HepG2 (cell line): ENCODE results near the gene ONECUT2. TPM values are rescaled to one million over a fixed set of nuclear protein-coding genes. Genes with fewer than 3 reads are reported as not detected.

ENCODE experiments used
- ATAC-seq: fragments of 200-7000 bp; cut with Tn5 transposase; 3 replicates; pipeline ENCODE4 v1.9.1; 2020; ENCODE audit warnings: mild to moderate bottlenecking, moderate library complexity
- BruUV-seq: library from RNA; stranded (reverse); fragments of 400-500 nt; replicated peaks from 2 replicates; lab custom pipeline; 2021; lab: Mats Ljungman, UMichigan
- CTCF ChIA-PET: fragments of 300-600 bp; formaldehyde crosslinking; extraction: SDS; loops from one replicate; lab custom pipeline; 2021; ENCODE audit warnings: low total read pairs, inconsistent platforms, low intra/inter-chr PET ratio; lab: Yijun Ruan, JAX
- POLR2A ChIA-PET: fragments of 350-600 bp; sonication (Branson Sonifier 250); formaldehyde crosslinking; loops from one replicate; lab custom pipeline; 2020; ENCODE audit warnings: antibody characterized with exemption, inconsistent platforms; lab: Yijun Ruan, JAX
- DNase-seq: peaks from one replicate; pipeline ENCODE4 v3.0.0-alpha.2; 2015; ENCODE audit warnings: low spot score
- FAIRE-seq: peaks from 3 replicates; lab custom pipeline; 2011; peaks lifted over from hg19 to GRCh38; lab: Jason Lieb, UNC
- H2AFZ ChIP-seq: one replicate; pipeline ENCODE4 v1.6.1; 2011; ENCODE audit warnings: low read length, inconsistent platforms
- H3K27ac ChIP-seq: fragments of 300-600 bp; 3 replicates; pipeline ENCODE4 v1.8.0; 2011; ENCODE audit warnings: mixed run types, mild to moderate bottlenecking, mixed read lengths, low read length, inconsistent platforms; ENCODE audit not compliant: insufficient read depth; ENCODE audit errors: extremely low read length
- H3K27me3 ChIP-seq, 2 experiments: fragments of 200-600 bp in 1 of 2; 2 replicates in 1 of 2; 3 replicates in 1 of 2; pipeline versions ENCODE4 v1.6.0 to v1.8.0; 2011; ENCODE audit warnings: low read length in 2 of 2, mild to moderate bottlenecking in 2 of 2, moderate library complexity in 2 of 2, inconsistent platforms in 1 of 2; ENCODE audit not compliant: insufficient read depth in 2 of 2, control insufficient read depth in 1 of 2
- H3K36me3 ChIP-seq, 2 experiments: fragments of 200-600 bp in 1 of 2; replicated peaks in 1 of 2; 2 replicates in 1 of 2; 3 replicates in 1 of 2; pipeline versions ENCODE4 v1.5.1 to v1.8.0; 2011; ENCODE audit warnings: low read length in 2 of 2, inconsistent platforms in 1 of 2; ENCODE audit not compliant: insufficient read depth in 2 of 2, control insufficient read depth in 1 of 2
- H3K4me1 ChIP-seq: 2 replicates; pipeline ENCODE4 v1.5.1; 2012; ENCODE audit warnings: low read length, inconsistent platforms; ENCODE audit not compliant: insufficient read depth
- H3K4me2 ChIP-seq: 2 replicates; pipeline ENCODE4 v1.6.0; 2011; ENCODE audit warnings: low read depth, low read length, inconsistent platforms
- H3K4me3 ChIP-seq, 3 experiments: fragments of 200-600 bp in 1 of 3; sonication (generic), shearing (Covaris generic) in 1 of 3; replicated peaks in 1 of 3; 2 replicates each; pipeline ENCODE4 v1.5.1; 2011 to 2016; ENCODE audit warnings: low read length in 3 of 3, inconsistent platforms in 2 of 3, low read depth in 2 of 3, mild to moderate bottlenecking in 2 of 3, control low read depth in 1 of 3, mixed read lengths in 1 of 3; ENCODE audit not compliant: insufficient read depth in 1 of 3
- H3K79me2 ChIP-seq: one replicate; pipeline ENCODE4 v1.6.1; 2011; ENCODE audit warnings: low read length, inconsistent platforms; ENCODE audit not compliant: insufficient read depth
- H3K9ac ChIP-seq: 2 replicates; pipeline ENCODE4 v1.6.0; 2011; ENCODE audit warnings: mild to moderate bottlenecking, low read depth, low read length, inconsistent platforms; ENCODE audit not compliant: insufficient read depth
- H3K9me3 ChIP-seq: 2 replicates; pipeline ENCODE4 v1.5.1; 2012; ENCODE audit warnings: mild to moderate bottlenecking, low read length
- H4K20me1 ChIP-seq: 2 replicates; pipeline ENCODE4 v1.6.0; 2011; ENCODE audit warnings: inconsistent platforms, mild to moderate bottlenecking, low read length, moderate library complexity; ENCODE audit not compliant: insufficient read depth
- ADNP ChIP-seq: sonication (generic); formaldehyde crosslinking; IDR thresholded peaks from 2 replicates; pipeline ENCODE4 v1.4.0; 2020; ENCODE audit warnings: missing genetic modification reagents
- ATM ChIP-seq: fragments of 450-650 bp; IDR thresholded peaks from 2 replicates; pipeline ENCODE4 v1.7.1; 2017; ENCODE audit warnings: mild to moderate bottlenecking, borderline replicate concordance
- BHLHE40 ChIP-seq: IDR thresholded peaks from 2 replicates; pipeline ENCODE4 v1.6.1; 2011; ENCODE audit warnings: low read length, improper control_type of control experiment
- CEBPB ChIP-seq: IDR thresholded peaks from 2 replicates; pipeline ENCODE4 v1.6.1; 2011; ENCODE audit warnings: low read depth, low read length, improper control_type of control experiment, borderline replicate concordance
- DMAP1 ChIP-seq: IDR thresholded peaks from 2 replicates; pipeline ENCODE4 v1.6.1; 2016
- FOXJ3 ChIP-seq: sonication (generic); formaldehyde crosslinking; IDR thresholded peaks from 2 replicates; pipeline ENCODE4 v1.4.0; 2020; ENCODE audit warnings: missing genetic modification reagents, mild to moderate bottlenecking, borderline replicate concordance
- HNF4A ChIP-seq: sonication (generic); formaldehyde crosslinking; IDR thresholded peaks from 2 replicates; pipeline ENCODE4 v1.4.0; 2020; ENCODE audit warnings: missing genetic modification reagents
- HNF4G ChIP-seq, 2 experiments: sonication (generic) in 1 of 2; formaldehyde crosslinking in 1 of 2; IDR thresholded peaks; 2 replicates each; pipeline versions ENCODE4 v1.4.0 to v1.6.1; 2011 to 2020; ENCODE audit warnings: borderline replicate concordance in 2 of 2, low read depth in 2 of 2, mild to moderate bottlenecking in 2 of 2, low read length in 1 of 2, missing genetic modification reagents in 1 of 2, moderate library complexity in 1 of 2
- KAT8 ChIP-seq: IDR thresholded peaks from 2 replicates; pipeline ENCODE4 v1.6.1; 2016; ENCODE audit warnings: missing genetic modification reagents, missing compliant biosample characterization
- PRPF4 ChIP-seq: fragments of 200-400 bp; formaldehyde crosslinking; IDR thresholded peaks from 2 replicates; pipeline ENCODE4 v1.6.1; 2016; ENCODE audit warnings: low read length, low read depth; ENCODE audit not compliant: poor library complexity, severe bottlenecking
- RARA ChIP-seq: IDR thresholded peaks from 2 replicates; pipeline ENCODE4 v1.6.1; 2016; ENCODE audit warnings: missing genetic modification reagents, missing compliant biosample characterization
- SETDB1 ChIP-seq: sonication (generic); formaldehyde crosslinking; IDR thresholded peaks from 2 replicates; pipeline ENCODE4 v1.5.1; 2020; ENCODE audit warnings: missing genetic modification reagents, mild to moderate bottlenecking, borderline replicate concordance
- ZC3H13 ChIP-seq: sonication (generic); formaldehyde crosslinking; IDR thresholded peaks from 2 replicates; pipeline ENCODE4 v1.8.1; 2023; ENCODE audit warnings: mild to moderate bottlenecking, missing genetic modification reagents, moderate library complexity
- ZFY ChIP-seq: sonication (generic); formaldehyde crosslinking; IDR thresholded peaks from 2 replicates; pipeline ENCODE4 v1.4.0; 2020; ENCODE audit warnings: missing genetic modification reagents
- ZNF264 ChIP-seq: sonication (generic); formaldehyde crosslinking; IDR thresholded peaks from 2 replicates; pipeline ENCODE4 v1.4.0; 2020; ENCODE audit warnings: missing genetic modification reagents
- ZNF75D ChIP-seq: sonication (generic); formaldehyde crosslinking; IDR thresholded peaks from 2 replicates; pipeline ENCODE4 v1.8.1; 2023; ENCODE audit warnings: missing genetic modification reagents, mild to moderate bottlenecking, borderline replicate concordance
- in situ Hi-C: cut with HindIII; loops from 2 replicates; pipeline ENCODE4 v1.10.0; 2017; ENCODE audit warnings: low pct_unique_long_range_greater_than_20kb; ENCODE audit not compliant: extremely low pct_ligation_motif_present
- intact Hi-C: fragments of 100-400 bp; cut with micrococcal nuclease; formaldehyde crosslinking; loops from one replicate; pipeline ENCODE4 v1.10.0; 2022; ENCODE audit not compliant: unreplicated experiment
- polyA plus RNA-seq, 8 experiments: library from polyadenylated mRNA; depleted of rRNA in 3 of 8; stranded (reverse) in 7 of 8; unstranded in 1 of 8; fragments of >200 nt; fragmentation: Illumina TruSeq in 4 of 8; extraction: Trizol in 4 of 8; gene quantifications; 2 replicates each; pipeline versions ENCODE4 v1.2.1 to v1.2.3, GENCODE V29; 2011 to 2016; ENCODE audit warnings: low read depth in 4 of 8, missing spikeins in 1 of 8, mixed read lengths in 1 of 8; ENCODE audit not compliant: insufficient read depth in 1 of 8
- total RNA-seq, 5 experiments: library from RNA; depleted of rRNA; stranded (reverse); fragments of >200 nt; fragmentation: Illumina TruSeq; extraction: Trizol; gene quantifications; 2 replicates each; pipeline ENCODE4 v1.2.3, GENCODE V29; 2016; ENCODE audit warnings: low read depth in 1 of 5
- TF ChIP-seq, protein P1 (sequence below): sonication (generic); formaldehyde crosslinking; IDR thresholded peaks from 2 replicates; pipeline ENCODE4 v1.5.1; 2020; ENCODE audit warnings: mild to moderate bottlenecking, missing genetic modification reagents, borderline replicate concordance

The ONECUT2 gene
- total and polyA plus RNA-seq, 2 of the 13 experiments (the other 11 are each of a cell fraction or from before 2014, with no cell fraction given) = 3.0 to 3.2 TPM

DNA sequence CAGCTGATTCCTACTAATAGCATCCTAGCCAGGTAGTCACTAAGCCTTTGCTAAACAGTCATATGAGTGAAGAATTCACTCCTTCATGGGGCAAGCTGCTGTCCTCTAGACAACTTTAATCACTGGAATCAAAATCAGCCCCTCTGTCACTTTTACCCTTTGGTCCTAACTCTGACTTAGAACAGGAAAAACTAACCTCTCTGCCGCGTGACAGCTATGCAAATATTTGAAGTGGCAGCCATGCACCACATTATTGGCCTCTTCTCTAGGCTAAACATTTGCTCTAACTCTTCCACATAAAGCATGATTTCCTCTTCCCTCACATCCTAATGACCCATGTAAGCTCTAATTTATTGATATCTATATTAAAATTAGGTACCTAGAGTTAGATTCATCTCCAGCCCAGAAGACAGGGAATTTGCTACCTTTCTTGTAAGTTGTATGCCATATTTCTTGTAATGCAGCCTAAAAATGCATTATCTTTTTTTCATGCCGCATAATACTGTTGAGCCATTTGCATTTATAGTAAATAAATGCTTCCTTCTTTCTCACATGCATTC lies 12.8 kb upstream of the ONECUT2 start (continued):
- TF ChIP-seq ZFY = 0 out of 2 replicates have a peak, but pooled peaks have one; percentile 21

DNA sequence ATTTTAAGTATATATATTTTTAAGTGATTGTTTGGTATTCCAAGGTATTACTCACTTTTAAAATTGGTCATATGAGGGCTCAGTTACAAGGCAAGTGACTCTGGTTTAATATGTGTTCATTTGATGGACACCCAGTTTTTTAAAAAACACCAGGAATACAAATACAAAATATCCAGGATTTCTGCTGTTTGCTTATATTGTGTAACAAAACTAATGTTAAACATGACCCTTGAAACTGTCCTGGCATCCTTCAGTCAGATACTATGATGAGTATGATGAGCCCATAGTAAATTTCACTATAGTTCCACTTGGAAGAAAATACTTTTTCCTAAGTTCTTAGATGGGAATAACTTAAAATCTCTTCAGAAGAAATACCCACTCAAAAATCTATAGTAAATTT lies 11.4 kb upstream of the ONECUT2 start:
- Histone ChIP-seq H3K4me1 (peaks cover 44% of the 10 kb centered on the region), H3K4me3 (peak overlapping the region in 1 of 3 experiments; percentile 2; a peak in 1 of 6 replicates), H3K79me2 (no peaks in the 10 kb centered on the region), H3K4me2 (peak overlapping the region; percentile 43), H4K20me1 (no peaks in the 10 kb centered on the region), H3K36me3 (no peaks in the 10 kb centered on the region), H3K9me3 (no peaks in the 10 kb centered on the region), H3K27me3 (no peaks in the 10 kb centered on the region), H2AFZ (no peak overlapping the region), H3K27ac (peak overlapping the region; percentile 46), H3K9ac (no peak overlapping the region)
- no TSS peak for BruUV-seq
- DNase-seq (peak; percentile 60), FAIRE-seq (no peak), ATAC-seq (peak; percentile 78)
- in situ Hi-C loops (no loop called here), intact Hi-C loops (no loop called here)
- CTCF ChIA-PET = no interaction called here
- POLR2A ChIA-PET = interaction anchor here (1.2 to 2.0 kb wide), 2 partner anchors 10 to 11 kb away, joined by 3 to 30 read pairs; partner anchors contain the start of gene ONECUT2
- peak; percentile 57 for TF ChIP-seq KAT8
- no peak for TF ChIP-seq ZNF264 (CRISPR knock-in tag)
- TF ChIP-seq PRPF4 = no peak
- no peak for TF ChIP-seq ZNF75D (CRISPR knock-in tag)
- peak; percentile 84 for TF ChIP-seq CEBPB
- no peak for TF ChIP-seq BHLHE40
- TF ChIP-seq RARA (CRISPR knock-in tag) = peak; percentile 88
- TF ChIP-seq HNF4G (IDR thresholded peaks at IDR 0.05; ENCODE audit: borderline replicate concordance, low read depth, low read length) = peak; percentile 96
- TF ChIP-seq HNF4G (CRISPR knock-in tag; IDR thresholded peaks at IDR 0.05; ENCODE audit: borderline replicate concordance, low read depth) = no peak
- no peak for TF ChIP-seq ZC3H13 (CRISPR knock-in tag)
- peak; percentile 88 for TF ChIP-seq HNF4A
- no peak for TF ChIP-seq DMAP1 (CRISPR knock-in tag)
- no peak for TF ChIP-seq SETDB1 (CRISPR knock-in tag)
- TF ChIP-seq, protein P1, sequence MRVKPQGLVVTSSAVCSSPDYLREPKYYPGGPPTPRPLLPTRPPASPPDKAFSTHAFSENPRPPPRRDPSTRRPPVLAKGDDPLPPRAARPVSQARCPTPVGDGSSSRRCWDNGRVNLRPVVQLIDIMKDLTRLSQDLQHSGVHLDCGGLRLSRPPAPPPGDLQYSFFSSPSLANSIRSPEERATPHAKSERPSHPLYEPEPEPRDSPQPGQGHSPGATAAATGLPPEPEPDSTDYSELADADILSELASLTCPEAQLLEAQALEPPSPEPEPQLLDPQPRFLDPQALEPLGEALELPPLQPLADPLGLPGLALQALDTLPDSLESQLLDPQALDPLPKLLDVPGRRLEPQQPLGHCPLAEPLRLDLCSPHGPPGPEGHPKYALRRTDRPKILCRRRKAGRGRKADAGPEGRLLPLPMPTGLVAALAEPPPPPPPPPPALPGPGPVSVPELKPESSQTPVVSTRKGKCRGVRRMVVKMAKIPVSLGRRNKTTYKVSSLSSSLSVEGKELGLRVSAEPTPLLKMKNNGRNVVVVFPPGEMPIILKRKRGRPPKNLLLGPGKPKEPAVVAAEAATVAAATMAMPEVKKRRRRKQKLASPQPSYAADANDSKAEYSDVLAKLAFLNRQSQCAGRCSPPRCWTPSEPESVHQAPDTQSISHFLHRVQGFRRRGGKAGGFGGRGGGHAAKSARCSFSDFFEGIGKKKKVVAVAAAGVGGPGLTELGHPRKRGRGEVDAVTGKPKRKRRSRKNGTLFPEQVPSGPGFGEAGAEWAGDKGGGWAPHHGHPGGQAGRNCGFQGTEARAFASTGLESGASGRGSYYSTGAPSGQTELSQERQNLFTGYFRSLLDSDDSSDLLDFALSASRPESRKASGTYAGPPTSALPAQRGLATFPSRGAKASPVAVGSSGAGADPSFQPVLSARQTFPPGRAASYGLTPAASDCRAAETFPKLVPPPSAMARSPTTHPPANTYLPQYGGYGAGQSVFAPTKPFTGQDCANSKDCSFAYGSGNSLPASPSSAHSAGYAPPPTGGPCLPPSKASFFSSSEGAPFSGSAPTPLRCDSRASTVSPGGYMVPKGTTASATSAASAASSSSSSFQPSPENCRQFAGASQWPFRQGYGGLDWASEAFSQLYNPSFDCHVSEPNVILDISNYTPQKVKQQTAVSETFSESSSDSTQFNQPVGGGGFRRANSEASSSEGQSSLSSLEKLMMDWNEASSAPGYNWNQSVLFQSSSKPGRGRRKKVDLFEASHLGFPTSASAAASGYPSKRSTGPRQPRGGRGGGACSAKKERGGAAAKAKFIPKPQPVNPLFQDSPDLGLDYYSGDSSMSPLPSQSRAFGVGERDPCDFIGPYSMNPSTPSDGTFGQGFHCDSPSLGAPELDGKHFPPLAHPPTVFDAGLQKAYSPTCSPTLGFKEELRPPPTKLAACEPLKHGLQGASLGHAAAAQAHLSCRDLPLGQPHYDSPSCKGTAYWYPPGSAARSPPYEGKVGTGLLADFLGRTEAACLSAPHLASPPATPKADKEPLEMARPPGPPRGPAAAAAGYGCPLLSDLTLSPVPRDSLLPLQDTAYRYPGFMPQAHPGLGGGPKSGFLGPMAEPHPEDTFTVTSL (CRISPR knock-in tag) = peak; percentile 80; the same call in 1 of the 2 replicates
- no peak for TF ChIP-seq ADNP (CRISPR knock-in tag)
- TF ChIP-seq FOXJ3 (CRISPR knock-in tag) = peak; percentile 73; the same call in 1 of the 2 replicates
- no peak for TF ChIP-seq ATM
